Lower lobe of right lung (tissue), 2 donors: Measurements from ENCODE around the gene NUP160. TPM values are rescaled to one million over a fixed set of nuclear protein-coding genes. Genes with fewer than 3 reads are reported as not detected.

Source experiments
- ATAC-seq, 2 donors: fragments of 200-7000 bp; cut with Tn5 transposase; one replicate each; pipeline ENCODE4 v1.9.1; 2020 to 2022; ENCODE audit warnings: mild to moderate bottlenecking in 2 of 2, moderate library complexity in 2 of 2
- DNase-seq: peaks from one replicate; pipeline ENCODE4 v3.0.0-alpha.2; 2020
- H3K27ac ChIP-seq: fragments of 200-600 bp; one replicate; pipeline ENCODE4 v1.8.0; 2022
- H3K27me3 ChIP-seq: fragments of 200-600 bp; one replicate; pipeline ENCODE4 v1.8.0; 2022; ENCODE audit warnings: low read depth
- H3K36me3 ChIP-seq: fragments of 200-600 bp; one replicate; pipeline ENCODE4 v1.8.0; 2022; ENCODE audit warnings: mild to moderate bottlenecking
- H3K4me1 ChIP-seq: fragments of 200-600 bp; one replicate; pipeline ENCODE4 v1.8.0; 2022
- H3K4me3 ChIP-seq: fragments of 200-600 bp; one replicate; pipeline ENCODE4 v1.8.0; 2022; ENCODE audit warnings: mild to moderate bottlenecking
- H3K9me3 ChIP-seq: fragments of 200-600 bp; one replicate; pipeline ENCODE4 v1.8.0; 2022
- intact Hi-C: fragments of 100-400 bp; cut with DNase I; formaldehyde crosslinking; loops from one replicate; pipeline ENCODE4 v1.11.0; 2022
- total RNA-seq: library from RNA; stranded (reverse); fragmentation: NEBNext Ultra II Directional; extraction: Animal tissue kit (Norgen Biotek cat#: 25700); gene quantifications from one replicate; pipeline ENCODE4 v1.2.1, GENCODE V29; 2021
- TF ChIP-seq, protein P1 (sequence below): fragments of 200-600 bp; IDR thresholded peaks from one replicate; pipeline ENCODE4 v1.8.0; 2022; ENCODE audit warnings: antibody characterized with exemption, mild to moderate bottlenecking
- donor health status: DM: no; HTN: yes; CAD: no; lungs with severe emphysema.

The NUP160 gene
- total RNA-seq, 1 donor from 2014 or later: 43.3 TPM

DNA sequence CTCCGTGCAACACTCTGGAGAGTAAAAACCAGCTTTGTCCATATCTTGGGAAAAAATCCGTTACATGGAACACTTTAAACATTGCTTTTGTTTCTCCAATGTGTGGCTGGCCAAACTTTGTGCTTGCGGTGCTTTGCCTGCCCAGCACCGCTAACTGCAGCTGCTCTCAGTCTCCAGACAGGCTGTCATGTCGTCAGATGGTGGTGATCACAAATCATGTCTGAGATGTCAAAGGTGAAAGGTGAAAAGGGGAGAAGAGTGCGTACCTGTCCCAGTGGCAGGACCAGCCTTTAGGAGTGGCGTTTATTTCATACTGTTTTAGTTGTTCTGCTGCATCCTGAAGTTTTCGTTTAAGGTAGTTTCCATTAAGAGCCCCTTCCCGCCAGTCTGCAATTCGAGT lies 115.9 kb downstream of the NUP160 start:
- ATAC-seq: no peak
- peaks cover 100% of the 10 kb centered on the region for H3K36me3 ChIP-seq
- no peaks in the 10 kb centered on the region for H3K27me3 ChIP-seq
- no peak for DNase-seq
- TF ChIP-seq, protein P1, sequence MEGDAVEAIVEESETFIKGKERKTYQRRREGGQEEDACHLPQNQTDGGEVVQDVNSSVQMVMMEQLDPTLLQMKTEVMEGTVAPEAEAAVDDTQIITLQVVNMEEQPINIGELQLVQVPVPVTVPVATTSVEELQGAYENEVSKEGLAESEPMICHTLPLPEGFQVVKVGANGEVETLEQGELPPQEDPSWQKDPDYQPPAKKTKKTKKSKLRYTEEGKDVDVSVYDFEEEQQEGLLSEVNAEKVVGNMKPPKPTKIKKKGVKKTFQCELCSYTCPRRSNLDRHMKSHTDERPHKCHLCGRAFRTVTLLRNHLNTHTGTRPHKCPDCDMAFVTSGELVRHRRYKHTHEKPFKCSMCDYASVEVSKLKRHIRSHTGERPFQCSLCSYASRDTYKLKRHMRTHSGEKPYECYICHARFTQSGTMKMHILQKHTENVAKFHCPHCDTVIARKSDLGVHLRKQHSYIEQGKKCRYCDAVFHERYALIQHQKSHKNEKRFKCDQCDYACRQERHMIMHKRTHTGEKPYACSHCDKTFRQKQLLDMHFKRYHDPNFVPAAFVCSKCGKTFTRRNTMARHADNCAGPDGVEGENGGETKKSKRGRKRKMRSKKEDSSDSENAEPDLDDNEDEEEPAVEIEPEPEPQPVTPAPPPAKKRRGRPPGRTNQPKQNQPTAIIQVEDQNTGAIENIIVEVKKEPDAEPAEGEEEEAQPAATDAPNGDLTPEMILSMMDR: no peak
- intact Hi-C loops: no loop called here
- no peak overlapping the region for H3K4me3 ChIP-seq
- H3K4me1 ChIP-seq: no peaks in the 10 kb centered on the region
- H3K9me3 ChIP-seq: no peaks in the 10 kb centered on the region
- no peak overlapping the region for H3K27ac ChIP-seq

DNA sequence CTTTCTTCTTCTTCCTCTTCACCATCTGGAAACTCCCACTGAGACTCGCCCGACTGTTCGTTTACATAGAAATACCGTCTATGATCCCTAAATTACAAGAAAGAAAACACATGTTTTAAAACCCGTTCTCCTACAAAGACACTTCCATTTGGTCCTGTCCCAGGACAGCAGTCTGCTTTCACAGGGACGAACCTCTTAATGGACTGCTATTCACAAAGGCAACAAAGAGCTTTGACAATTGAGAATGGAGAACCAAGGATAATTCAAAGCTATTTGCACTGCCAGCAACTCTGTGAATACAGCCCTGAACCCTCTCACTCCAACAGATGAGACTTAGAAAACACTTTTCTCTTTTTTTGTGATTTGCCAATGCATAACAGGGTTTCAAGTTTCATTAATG lies 116.7 kb downstream of the NUP160 start:
- no peaks in the 10 kb centered on the region for H3K27me3 ChIP-seq
- H3K4me3 ChIP-seq: no peak overlapping the region
- DNase-seq: no peak
- no peak for ATAC-seq
- TF ChIP-seq, protein P1: no peak
- intact Hi-C loops: no loop called here
- H3K9me3 ChIP-seq: no peaks in the 10 kb centered on the region
- H3K36me3 ChIP-seq: peaks cover 100% of the 10 kb centered on the region
- no peaks in the 10 kb centered on the region for H3K4me1 ChIP-seq
- no peak overlapping the region for H3K27ac ChIP-seq

Other genes starting within 250 kb of the NUP160 start
- gene MTCH2, start 205.8 kb downstream of the NUP160 start, total RNA-seq: 53.1 TPM
- gene AGBL2, start 133.0 kb downstream of the NUP160 start, total RNA-seq: 6.0 TPM
- 87.3 TPM for gene FNBP4, start 81.0 kb downstream of the NUP160 start, total RNA-seq
- gene PTPRJ, start 132.2 kb upstream of the NUP160 start, total RNA-seq: 40.0 TPM